ENCODE data around the gene SERPINB6. TPM values are rescaled to one million over a fixed set of nuclear protein-coding genes. Genes with fewer than 3 reads are reported as not detected.

Gene SERPINB6
- total and polyA plus RNA-seq, 9 of the 15 experiments (the other 6 are each of a cell fraction or from before 2014, with no cell fraction given) = 86.6 to 211 (median 143) TPM

GRCh38 chr6:2962636-2963035, 8.7 kb downstream of the SERPINB6 start (continued):
- TF ChIP-seq SMAD1 (IDR thresholded peaks at IDR 0.05; ENCODE audit: low read depth, low read length, partially characterized antibody) (no peak), ZNF280B (CRISPR knock-in tag; IDR thresholded peaks at IDR 0.05) (no peak), ZNF449 (CRISPR knock-in tag; IDR thresholded peaks at IDR 0.05) (no peak), SOX6 (IDR thresholded peaks at IDR 0.05) (peak; percentile 54; the same call in 1 of the 2 replicates), GABPA (tag; conservative IDR thresholded peaks at IDR 0.05; ENCODE audit: low read depth) (no peak), DNMT1 (IDR thresholded peaks at IDR 0.05) (no peak), HMGXB4 (CRISPR knock-in tag; IDR thresholded peaks at IDR 0.05) (no peak), ETS1 (conservative IDR thresholded peaks at IDR 0.05; ENCODE audit: control insufficient read depth, low read depth, low read length) (no peak), HBP1 (CRISPR knock-in tag; IDR thresholded peaks at IDR 0.05) (no peak), ZKSCAN1 (IDR thresholded peaks at IDR 0.05; ENCODE audit: low read depth, low read length) (no peak), NRF1 (conservative IDR thresholded peaks at IDR 0.05 in 1 of 2, IDR thresholded peaks at IDR 0.05 in 1 of 2) (no peak), CCAR2 (IDR thresholded peaks at IDR 0.05; ENCODE audit: low read depth, low read length) (no peak), CREB3L1 (IDR thresholded peaks at IDR 0.05; ENCODE audit: borderline replicate concordance, low read depth) (no peak), GATA2 (CRISPR knock-in tag; IDR thresholded peaks at IDR 0.05) (0 out of 2 replicates have a peak, but pooled peaks have one; percentile 15), MTA2 (IDR thresholded peaks at IDR 0.05; ENCODE audit: low read depth) (peak; percentile 61), SPI1 (IDR thresholded peaks at IDR 0.05; ENCODE audit: borderline replicate concordance, low read depth, low read length) (no peak), GATAD2A (IDR thresholded peaks at IDR 0.05) (no peak), DEAF1 (CRISPR knock-in tag; IDR thresholded peaks at IDR 0.05) (no peak)

Data from K562 (cell line).